Measurements from ENCODE around the gene VAPB. TPM values are rescaled to one million over a fixed set of nuclear protein-coding genes. Genes with fewer than 3 reads are reported as not detected.

Gene VAPB
- polyA plus RNA-seq, 1 experiment, result 43.8 TPM

GRCh38 chr20:58360936-58361335 lies 28.1 kb upstream of the VAPB start:
- Histone ChIP-seq H3K4me3 (ENCODE audit: low read depth, low read length) (no peak overlapping the region), H3K27ac (ENCODE audit: low read depth, low read length) (no peak overlapping the region), H3K27me3 (ENCODE audit: control insufficient read depth, insufficient read depth, low read length) (no peaks in the 10 kb centered on the region), H3K9me3 (ENCODE audit: control insufficient read depth, insufficient read depth, low read length) (no peaks in the 10 kb centered on the region)
- CTCF ChIA-PET, result interaction anchor here (1.4 to 4.6 kb wide), 2 partner anchors 18 to 124 kb away, joined by 3 to 38 read pairs; no protein-coding TSS in a partner anchor
- TF ChIP-seq CTCF (IDR thresholded peaks at IDR 0.05; ENCODE audit: low read depth, low read length), result no peak
- no peak for DNase-seq (ENCODE audit: low read depth, low spot score)
- POLR2A ChIA-PET, result interaction anchor here (0.7 kb wide), 1 partner anchor 28 kb away, joined by 4 read pairs; the partner anchor contains the start of gene VAPB

GRCh38 chr20:58361481-58362205 lies 27.4 kb upstream of the VAPB start:
- CTCF ChIA-PET, result interaction anchor here (0.6 to 4.6 kb wide), 2 partner anchors 44 to 125 kb away, joined by 8 to 38 read pairs; no protein-coding TSS in a partner anchor

GRCh38 chr20:58362206-58362516 lies 26.9 kb upstream of the VAPB start:
- Histone ChIP-seq H3K27ac (ENCODE audit: low read depth, low read length) (no peak overlapping the region), H3K9me3 (ENCODE audit: control insufficient read depth, insufficient read depth, low read length) (no peaks in the 10 kb centered on the region), H3K4me3 (ENCODE audit: low read depth, low read length) (no peak overlapping the region), H3K27me3 (ENCODE audit: control insufficient read depth, insufficient read depth, low read length) (no peaks in the 10 kb centered on the region)
- ChIA-PET POLR2A (no interaction called here), CTCF (interaction anchor here (4.6 kb wide), 1 partner anchor 125 kb away, joined by 38 read pairs; no protein-coding TSS in a partner anchor)
- no peak for TF ChIP-seq CTCF (IDR thresholded peaks at IDR 0.05; ENCODE audit: low read depth, low read length)
- no peak for DNase-seq (ENCODE audit: low read depth, low spot score)

More at GRCh38 chr20:58361481-58362205, 27.4 kb upstream of the VAPB start:
- Histone ChIP-seq H3K27me3 (ENCODE audit: control insufficient read depth, insufficient read depth, low read length) (no peaks in the 10 kb centered on the region), H3K9me3 (ENCODE audit: control insufficient read depth, insufficient read depth, low read length) (no peaks in the 10 kb centered on the region), H3K27ac (ENCODE audit: low read depth, low read length) (no peak overlapping the region), H3K4me3 (ENCODE audit: low read depth, low read length) (no peak overlapping the region)
- POLR2A ChIA-PET, result no interaction called here
- no peak for TF ChIP-seq CTCF (IDR thresholded peaks at IDR 0.05; ENCODE audit: low read depth, low read length)
- no peak for DNase-seq (ENCODE audit: low read depth, low spot score)

- ChIA-PET CTCF (interaction anchor here (0.6 to 4.6 kb wide), 2 partner anchors 15 to 126 kb away, joined by 3 to 38 read pairs; no protein-coding TSS in a partner anchor), POLR2A (no interaction called here)
- Histone ChIP-seq H3K4me3 (ENCODE audit: low read depth, low read length) (no peak overlapping the region), H3K9me3 (ENCODE audit: control insufficient read depth, insufficient read depth, low read length) (no peaks in the 10 kb centered on the region), H3K27me3 (ENCODE audit: control insufficient read depth, insufficient read depth, low read length) (no peaks in the 10 kb centered on the region), H3K27ac (ENCODE audit: low read depth, low read length) (no peak overlapping the region)
- no peak for DNase-seq (ENCODE audit: low read depth, low spot score)
- TF ChIP-seq CTCF (IDR thresholded peaks at IDR 0.05; ENCODE audit: low read depth, low read length), result no peak
Observed at GRCh38 chr20:58362970-58363369, 26.1 kb upstream of the VAPB start.

GRCh38 chr20:58366866-58367265 lies 22.2 kb upstream of the VAPB start:
- ChIA-PET POLR2A (no interaction called here), CTCF (interaction anchor here (1.5 kb wide), 1 partner anchor 10 kb away, joined by 5 read pairs; no protein-coding TSS in a partner anchor)
- Histone ChIP-seq H3K9me3 (ENCODE audit: control insufficient read depth, insufficient read depth, low read length) (no peaks in the 10 kb centered on the region), H3K27me3 (ENCODE audit: control insufficient read depth, insufficient read depth, low read length) (no peaks in the 10 kb centered on the region), H3K27ac (ENCODE audit: low read depth, low read length) (no peak overlapping the region), H3K4me3 (ENCODE audit: low read depth, low read length) (no peak overlapping the region)
- no peak for TF ChIP-seq CTCF (IDR thresholded peaks at IDR 0.05; ENCODE audit: low read depth, low read length)
- DNase-seq (ENCODE audit: low read depth, low spot score), result no peak
